KMS-11 (cell line): ENCODE measurements around the gene HHATL.

Experiments
- H2AFZ ChIP-seq: fragments of 200-600 bp; sonication (generic); 2 replicates; pipeline ENCODE4 v1.6.1; 2016; ENCODE audit warnings: antibody characterized with exemption, mixed run types, low read depth
- H3K27ac ChIP-seq: fragments of 200-600 bp; sonication (generic); 2 replicates; pipeline ENCODE4 v1.6.1; 2016; ENCODE audit warnings: mild to moderate bottlenecking, mixed run types
- H3K27me3 ChIP-seq: fragments of 200-600 bp; sonication (generic); 2 replicates; pipeline ENCODE4 v1.6.1; 2017; ENCODE audit warnings: mild to moderate bottlenecking, low read depth, mixed run types, moderate library complexity; ENCODE audit not compliant: insufficient read depth
- H3K36me3 ChIP-seq: fragments of 200-600 bp; sonication (generic); 2 replicates; pipeline ENCODE4 v1.6.1; 2017; ENCODE audit warnings: mild to moderate bottlenecking, mixed run types; ENCODE audit not compliant: insufficient read depth
- H3K4me1 ChIP-seq: fragments of 200-600 bp; sonication (generic); 2 replicates; pipeline ENCODE4 v1.6.1; 2016; ENCODE audit warnings: mild to moderate bottlenecking, low read depth, mixed run types; ENCODE audit not compliant: poor library complexity, severe bottlenecking
- H3K4me2 ChIP-seq: fragments of 200-600 bp; sonication (generic); 2 replicates; pipeline ENCODE4 v1.7.0; 2016; ENCODE audit warnings: mild to moderate bottlenecking, mixed run types
- H3K4me3 ChIP-seq: fragments of 200-600 bp; sonication (generic); IDR thresholded peaks from 2 replicates; pipeline ENCODE4 v1.6.1; 2017; ENCODE audit warnings: low read depth, low read length, mixed read lengths; ENCODE audit not compliant: insufficient read depth
- H3K79me2 ChIP-seq: fragments of 200-600 bp; sonication (generic); 2 replicates; pipeline ENCODE4 v1.6.1; 2016; ENCODE audit warnings: low read depth, mixed run types; ENCODE audit not compliant: insufficient read depth
- H3K9ac ChIP-seq: fragments of 200-600 bp; sonication (generic); 2 replicates; pipeline ENCODE4 v1.6.1; 2016; ENCODE audit warnings: mild to moderate bottlenecking, mixed run types
- H4K20me1 ChIP-seq: fragments of 200-600 bp; sonication (generic); 2 replicates; pipeline ENCODE4 v1.6.1; 2016; ENCODE audit warnings: mild to moderate bottlenecking, mixed run types; ENCODE audit not compliant: insufficient read depth
- CTCF ChIP-seq: fragments of 200-600 bp; sonication (generic); conservative IDR thresholded peaks from 2 replicates; pipeline ENCODE4 v1.6.1; 2017; ENCODE audit warnings: low read depth, mild to moderate bottlenecking, antibody characterized with exemption, low read length, moderate library complexity, mixed read lengths

The HHATL gene

DNA sequence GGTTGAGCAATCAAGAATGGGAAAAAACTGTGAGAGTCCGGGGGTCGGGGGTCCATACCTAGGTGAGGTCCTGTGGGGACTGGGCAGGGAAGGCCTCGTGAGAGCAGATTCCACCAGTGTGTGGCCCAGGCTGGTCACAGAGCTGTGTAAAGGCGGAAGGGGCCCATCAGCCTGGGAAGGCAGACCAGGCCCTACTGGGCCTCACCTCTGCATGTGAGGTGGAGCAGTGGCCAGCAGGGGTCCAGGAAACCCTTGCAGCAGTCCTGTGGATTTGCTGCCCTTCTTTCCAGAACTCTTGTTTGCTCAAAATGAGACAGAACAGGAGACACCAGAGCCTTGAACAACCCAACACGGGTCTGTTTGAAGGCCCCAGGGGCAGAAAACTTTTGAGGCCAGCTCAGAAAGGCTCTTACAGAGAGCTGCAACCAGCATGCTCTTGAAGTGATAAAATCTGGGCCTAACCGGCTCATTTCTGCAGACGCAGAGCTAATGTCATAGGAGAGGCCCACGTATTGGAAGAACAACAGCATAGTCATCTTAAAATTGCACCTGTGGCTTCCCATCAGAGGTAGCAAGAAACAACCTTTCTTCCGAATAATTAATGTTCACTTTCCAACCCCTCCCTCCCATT is 30.3 kb upstream of the HHATL start:
- Histone ChIP-seq H3K4me2 (no peak overlapping the region), H3K27ac (no peak overlapping the region)

GRCh38 chr3:42732196-42732828 is 29.7 kb upstream of the HHATL start:
- H3K27ac ChIP-seq, result no peak overlapping the region
- H3K9ac ChIP-seq, result no peak overlapping the region
- H3K79me2 ChIP-seq, result no peaks in the 10 kb centered on the region
- no peak for TF ChIP-seq CTCF
- no peaks in the 10 kb centered on the region for H4K20me1 ChIP-seq
- no peaks in the 10 kb centered on the region for H3K27me3 ChIP-seq
- H3K4me2 ChIP-seq, result no peak overlapping the region
- H3K4me1 ChIP-seq, result no peaks in the 10 kb centered on the region
- no peaks in the 10 kb centered on the region for H3K36me3 ChIP-seq
- H2AFZ ChIP-seq, result no peak overlapping the region
- H3K4me3 ChIP-seq, result no peak overlapping the region

More for the DNA sequence above, 30.3 kb upstream of the HHATL start:
- Histone ChIP-seq H3K27me3 (no peaks in the 10 kb centered on the region), H3K36me3 (no peaks in the 10 kb centered on the region), H3K4me1 (no peaks in the 10 kb centered on the region), H4K20me1 (no peaks in the 10 kb centered on the region), H3K9ac (no peak overlapping the region), H3K79me2 (no peaks in the 10 kb centered on the region), H3K4me3 (no peak overlapping the region), H2AFZ (no peak overlapping the region)
- TF ChIP-seq CTCF, result no peak

DNA sequence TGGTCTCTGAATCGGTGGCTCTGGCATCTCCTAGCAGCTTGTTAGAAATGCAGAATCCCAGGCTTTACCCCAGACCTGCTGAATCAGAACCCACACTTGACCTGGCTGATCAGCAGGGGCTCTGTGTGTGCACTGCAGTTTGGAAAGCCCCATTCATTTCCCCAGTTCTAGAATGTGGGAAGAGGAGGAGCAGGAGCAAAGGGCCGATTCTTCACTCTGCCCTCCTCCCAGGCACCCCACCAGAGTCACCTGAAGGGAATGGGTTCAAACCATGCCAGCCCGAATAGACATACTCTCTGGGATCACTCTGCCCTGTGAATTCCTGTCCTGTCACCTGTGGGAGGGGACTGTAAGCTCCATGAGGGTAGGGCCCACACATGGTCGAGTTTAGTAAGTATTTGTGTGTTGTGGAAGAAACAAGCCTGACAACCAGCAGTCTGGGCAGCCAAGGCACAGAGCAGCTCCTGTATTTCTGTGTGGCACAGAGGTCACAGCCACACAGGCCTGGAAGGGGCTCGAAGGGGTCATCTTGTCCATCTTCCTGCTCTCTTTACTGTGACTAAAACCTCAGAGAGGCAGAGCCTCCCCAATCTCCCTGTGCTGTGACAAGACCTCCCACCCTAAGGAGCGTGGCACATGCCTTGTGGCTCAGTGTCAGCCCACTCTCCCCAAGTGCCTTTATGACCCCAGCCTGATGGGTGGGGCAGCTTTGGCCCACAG is 29.0 kb upstream of the HHATL start:
- Histone ChIP-seq H3K9ac (no peak overlapping the region), H3K4me1 (no peaks in the 10 kb centered on the region), H4K20me1 (no peaks in the 10 kb centered on the region), H3K4me2 (no peak overlapping the region), H2AFZ (no peak overlapping the region), H3K79me2 (no peaks in the 10 kb centered on the region), H3K36me3 (no peaks in the 10 kb centered on the region), H3K4me3 (no peak overlapping the region), H3K27me3 (no peaks in the 10 kb centered on the region), H3K27ac (no peak overlapping the region)
- no peak for TF ChIP-seq CTCF

DNA sequence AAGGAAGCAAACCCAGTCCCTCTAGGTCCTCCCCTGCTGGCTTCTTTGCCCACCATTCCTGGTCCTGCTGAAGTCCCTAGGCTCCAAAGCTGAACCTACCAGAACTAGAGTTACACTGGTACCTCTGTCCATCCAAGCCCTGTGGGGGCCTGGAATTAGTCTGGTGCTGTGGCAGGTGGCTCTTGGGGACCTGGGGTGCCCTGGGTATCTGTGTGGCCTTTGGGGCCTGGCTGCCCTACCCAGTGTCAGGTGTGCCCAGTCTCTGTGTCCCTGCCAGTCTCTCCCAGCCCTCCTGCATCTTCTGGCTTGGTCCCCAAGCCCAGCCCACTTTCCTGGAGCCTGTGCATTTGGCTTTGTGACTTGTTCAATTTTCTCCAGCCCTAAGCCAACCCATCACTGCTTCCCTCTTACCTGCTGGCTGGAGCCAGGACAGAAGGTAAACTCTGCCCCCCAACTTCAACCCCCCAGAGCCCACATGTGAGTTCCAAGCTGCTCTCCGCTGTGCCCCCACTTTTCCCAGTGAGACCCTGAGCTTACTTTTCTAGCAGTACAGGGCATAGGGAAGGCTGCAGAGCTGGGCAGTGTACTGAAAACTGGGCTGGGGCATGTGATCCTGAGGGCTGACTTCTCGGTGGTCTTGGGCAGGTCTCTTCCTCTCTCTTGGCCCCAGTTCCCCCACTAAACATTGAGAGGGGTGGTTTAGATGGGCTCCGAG is 28.3 kb upstream of the HHATL start:
- Histone ChIP-seq H3K4me2 (no peak overlapping the region), H2AFZ (no peak overlapping the region), H3K4me1 (no peaks in the 10 kb centered on the region), H3K27ac (no peak overlapping the region), H3K79me2 (no peaks in the 10 kb centered on the region), H4K20me1 (no peaks in the 10 kb centered on the region), H3K36me3 (no peaks in the 10 kb centered on the region), H3K27me3 (no peaks in the 10 kb centered on the region), H3K9ac (no peak overlapping the region), H3K4me3 (no peak overlapping the region)
- TF ChIP-seq CTCF, result no peak
